GM19328 (cell line): ENCODE results near the gene EIPR1.
"Not testable (repeated sequence)": the region's sequence is repeated elsewhere in the genome, so short reads cannot be mapped to it uniquely, and the experiment has no call there.

ENCODE experiments used
- ATAC-seq: cut with Tn5 transposase; IDR thresholded peaks from one replicate; pipeline ENCODE4 v1.9.1; 2021; ENCODE audit warnings: mild to moderate bottlenecking, moderate library complexity; ENCODE audit not compliant: unreplicated experiment

EIPR1 gene

GRCh38 chr2:3291113-3291512 lies 86.5 kb downstream of the EIPR1 start:
- no peak for ATAC-seq

- ATAC-seq = no peak
Measured at GRCh38 chr2:3290655-3291054, 87.0 kb downstream of the EIPR1 start.

- ATAC-seq = no peak
Measured at GRCh38 chr2:3289971-3290370, 87.6 kb downstream of the EIPR1 start.

GRCh38 chr2:3289526-3289925 lies 88.1 kb downstream of the EIPR1 start:
- ATAC-seq = no peak

GRCh38 chr2:3289171-3289515 lies 88.5 kb downstream of the EIPR1 start:
- no peak for ATAC-seq

GRCh38 chr2:3288470-3289170 lies 89.0 kb downstream of the EIPR1 start:
- ATAC-seq = no peak

- ATAC-seq = no peak
Measured at GRCh38 chr2:3287896-3288295, 89.7 kb downstream of the EIPR1 start.

- ATAC-seq = not testable (repeated sequence)
Measured at GRCh38 chr2:3286646-3287036, 91.0 kb downstream of the EIPR1 start.

- ATAC-seq = no peak
Measured at GRCh38 chr2:3285901-3286645, 91.5 kb downstream of the EIPR1 start.

GRCh38 chr2:3284657-3285630 lies 92.7 kb downstream of the EIPR1 start:
- no peak for ATAC-seq

GRCh38 chr2:3283876-3284656 lies 93.6 kb downstream of the EIPR1 start:
- ATAC-seq = not testable (repeated sequence)

- no peak for ATAC-seq
Measured at GRCh38 chr2:3283206-3283605, 94.4 kb downstream of the EIPR1 start.

- ATAC-seq = no peak
Measured at GRCh38 chr2:3282056-3282998, 95.3 kb downstream of the EIPR1 start.

GRCh38 chr2:3280683-3281520 lies 96.7 kb downstream of the EIPR1 start:
- no peak for ATAC-seq

GRCh38 chr2:3280197-3280596 lies 97.4 kb downstream of the EIPR1 start:
- no peak for ATAC-seq

GRCh38 chr2:3279236-3279960 lies 98.2 kb downstream of the EIPR1 start:
- no peak for ATAC-seq

- ATAC-seq = no peak
Measured at GRCh38 chr2:3278521-3279218, 98.9 kb downstream of the EIPR1 start.
